Measurements from ENCODE around the gene C1orf21. TPM values are rescaled to one million over a fixed set of nuclear protein-coding genes. Genes with fewer than 3 reads are reported as not detected.
"Not testable (repeated sequence)": the region's sequence is repeated elsewhere in the genome, so short reads cannot be mapped to it uniquely, and the experiment has no call there.

The C1orf21 gene
- polyA plus RNA-seq (ENCODE audit: insufficient read length in 12 of 12) = 10 to 100 TPM in 11 of 12 donors, not detected in 1; 38.2 to 80.2 (median 53.5) TPM
- long read RNA-seq, donor 1, full-length matches to known transcripts = 37 of 37 reads
- long read RNA-seq, donor 1, partial matches to known transcripts = 0 of 37 reads
- long read RNA-seq, donor 1, other reads (novel, unspliced or antisense) = 0 of 37 reads
- long read RNA-seq, donor 2, full-length matches to known transcripts = 17 of 23 reads
- long read RNA-seq, donor 2, partial matches to known transcripts = 6 of 23 reads
- long read RNA-seq, donor 2, other reads (novel, unspliced or antisense) = 0 of 23 reads
- long read RNA-seq, donor 3, full-length matches to known transcripts = 13 of 13 reads
- long read RNA-seq, donor 3, partial matches to known transcripts = 0 of 13 reads
- long read RNA-seq, donor 3, other reads (novel, unspliced or antisense) = 0 of 13 reads
- long read RNA-seq, donor 4, full-length matches to known transcripts = 9 of 9 reads
- long read RNA-seq, donor 4, partial matches to known transcripts = 0 of 9 reads
- long read RNA-seq, donor 4, other reads (novel, unspliced or antisense) = 0 of 9 reads
- long read RNA-seq, donor 5, full-length matches to known transcripts = 28 of 28 reads
- long read RNA-seq, donor 5, partial matches to known transcripts = 0 of 28 reads
- long read RNA-seq, donor 5, other reads (novel, unspliced or antisense) = 0 of 28 reads
- long read RNA-seq, donor 6, full-length matches to known transcripts = 17 of 17 reads
- long read RNA-seq, donor 6, partial matches to known transcripts = 0 of 17 reads
- long read RNA-seq, donor 6, other reads (novel, unspliced or antisense) = 0 of 17 reads
- long read RNA-seq, donor 7, full-length matches to known transcripts = 9 of 9 reads
- long read RNA-seq, donor 7, partial matches to known transcripts = 0 of 9 reads
- long read RNA-seq, donor 7, other reads (novel, unspliced or antisense) = 0 of 9 reads
- long read RNA-seq, donor 8, full-length matches to known transcripts = 25 of 31 reads
- long read RNA-seq, donor 8, partial matches to known transcripts = 6 of 31 reads
- long read RNA-seq, donor 8, other reads (novel, unspliced or antisense) = 0 of 31 reads
- long read RNA-seq, donor 9, full-length matches to known transcripts = 20 of 20 reads
- long read RNA-seq, donor 9, partial matches to known transcripts = 0 of 20 reads
- long read RNA-seq, donor 9, other reads (novel, unspliced or antisense) = 0 of 20 reads
- long read RNA-seq, donor 10, full-length matches to known transcripts = 11 of 16 reads
- long read RNA-seq, donor 10, partial matches to known transcripts = 5 of 16 reads
- long read RNA-seq, donor 10, other reads (novel, unspliced or antisense) = 0 of 16 reads
- long read RNA-seq, donor 11, full-length matches to known transcripts = 13 of 20 reads
- long read RNA-seq, donor 11, partial matches to known transcripts = 7 of 20 reads
- long read RNA-seq, donor 11, other reads (novel, unspliced or antisense) = 0 of 20 reads

DNA sequence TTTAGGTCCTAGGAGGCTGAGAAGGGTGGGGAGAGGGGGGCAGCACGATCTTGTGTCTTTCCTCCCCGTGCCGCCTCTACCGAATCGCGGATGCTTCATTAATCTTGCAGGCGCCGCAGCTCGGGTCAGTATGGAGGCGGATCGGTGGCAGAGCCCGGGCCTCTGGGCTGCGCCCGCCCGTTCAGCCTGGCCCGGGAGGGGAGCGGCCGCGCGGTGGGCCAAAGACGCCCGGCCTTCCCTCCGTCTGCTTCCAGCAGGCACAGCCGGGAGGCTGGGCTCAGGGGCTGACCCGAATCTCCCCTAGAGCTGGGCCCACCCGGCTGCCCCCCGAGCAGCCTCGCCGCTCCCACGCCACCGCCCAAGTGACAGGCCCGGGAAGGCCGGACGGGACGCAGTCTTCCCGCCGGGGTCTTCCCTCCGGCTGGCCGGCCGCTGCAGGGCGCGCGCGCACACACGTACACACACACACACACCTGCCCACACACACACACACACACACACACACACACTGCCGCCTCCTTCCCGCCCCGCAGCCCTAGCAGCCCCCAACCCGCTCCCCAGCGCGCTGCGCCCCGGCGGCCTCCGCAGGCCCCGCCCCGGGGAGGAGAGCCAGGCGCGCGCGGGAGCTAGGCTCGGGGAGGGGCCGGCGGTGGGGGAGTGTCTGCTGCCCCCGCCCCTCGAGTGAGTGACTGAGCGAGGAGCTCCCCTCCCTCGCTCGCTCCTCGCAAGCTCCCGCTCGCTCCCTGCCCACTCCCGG, at the start of gene C1orf21:
C1orf21 (plus strand) TSS at position 718 of the 757 bp plus-strand sequence. CDS start 90,481 bp downstream, outside the sequence.
- peak; percentile 94 for DNase-seq

DNA sequence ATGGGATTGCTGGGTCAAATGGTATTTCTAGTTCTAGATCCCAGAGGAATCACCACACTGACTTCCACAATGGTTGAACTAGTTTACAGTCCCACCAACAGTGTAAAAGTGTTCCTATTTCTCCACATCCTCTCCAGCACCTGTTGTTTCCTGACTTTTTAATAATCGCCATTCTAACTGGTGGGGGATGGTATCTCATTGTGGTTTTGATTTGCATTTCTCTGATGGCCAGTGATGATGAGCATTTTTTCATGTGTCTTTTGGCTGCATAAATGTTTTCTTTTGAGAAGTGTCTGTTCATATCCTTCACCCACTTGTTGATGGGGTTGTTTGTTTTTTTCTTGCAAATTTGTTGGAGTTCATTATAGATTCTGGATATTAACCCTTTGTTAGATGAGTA, 49.0 kb upstream of the C1orf21 start:
- DNase-seq = not testable (repeated sequence)

DNA sequence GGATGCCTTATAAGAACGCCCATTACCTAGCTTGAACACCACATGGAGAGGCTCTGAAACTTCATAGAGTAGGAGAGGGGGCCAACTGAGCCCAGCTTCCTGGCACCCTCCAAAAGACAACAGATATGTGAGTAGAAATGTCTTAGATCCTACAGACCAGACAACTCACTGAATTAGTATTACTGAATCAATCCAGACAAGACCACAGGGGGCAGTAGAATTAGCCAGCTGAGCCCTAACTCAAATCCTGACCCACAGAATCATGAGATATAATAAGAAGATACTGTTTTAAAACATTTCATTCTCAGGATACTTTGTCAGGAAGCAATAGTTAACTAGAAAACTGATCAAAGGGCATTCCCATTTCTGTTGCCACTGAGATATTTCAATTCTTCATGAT, 45.8 kb upstream of the C1orf21 start:
- DNase-seq = no peak

DNA sequence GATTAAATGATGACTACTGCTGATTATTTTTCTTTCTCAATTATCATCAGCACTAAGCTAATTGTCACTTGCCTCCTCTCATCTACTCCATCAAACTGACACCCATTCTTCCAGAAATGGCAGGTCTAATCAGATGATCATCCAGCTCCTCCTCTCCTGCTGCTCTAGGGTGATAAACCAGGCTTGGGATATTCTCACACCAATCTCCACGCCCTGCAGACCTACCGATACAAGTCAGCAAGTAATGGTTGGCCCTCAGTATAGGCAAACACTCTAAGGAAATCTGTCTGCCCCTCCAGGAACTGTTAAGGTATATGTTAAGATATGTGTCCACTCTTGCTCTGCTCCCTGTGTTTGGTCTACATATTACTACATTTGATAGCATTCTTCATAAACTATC, 36.3 kb upstream of the C1orf21 start:
- DNase-seq = no peak

DNA sequence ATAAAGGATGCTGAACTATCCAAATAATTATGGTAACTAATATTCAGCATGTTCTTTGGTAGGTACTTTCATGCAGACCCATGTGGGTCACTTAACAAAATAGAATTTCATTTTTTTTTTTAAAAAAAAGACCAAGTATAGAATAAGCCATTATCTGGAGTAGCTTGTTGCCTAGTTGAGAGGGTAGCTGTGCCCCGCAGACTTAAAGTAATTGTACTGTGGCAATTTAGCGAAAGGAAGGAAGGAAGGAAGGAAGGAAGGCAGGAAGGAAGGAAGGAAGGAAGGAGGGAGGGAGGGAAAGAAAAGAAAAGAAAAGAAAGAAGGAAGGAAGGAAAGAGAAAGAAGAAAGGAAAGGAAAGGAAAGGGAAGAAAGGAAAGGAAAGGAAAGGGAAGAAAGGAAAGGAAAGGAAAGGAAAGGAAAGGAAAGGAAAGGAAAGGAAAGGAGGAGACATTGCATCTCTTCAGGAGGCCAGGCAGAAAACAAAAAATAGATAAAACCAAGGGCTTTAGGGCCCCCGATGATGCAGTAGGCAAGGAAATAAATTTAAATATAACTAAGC, 35.3 kb upstream of the C1orf21 start:
- no peak for DNase-seq

DNA sequence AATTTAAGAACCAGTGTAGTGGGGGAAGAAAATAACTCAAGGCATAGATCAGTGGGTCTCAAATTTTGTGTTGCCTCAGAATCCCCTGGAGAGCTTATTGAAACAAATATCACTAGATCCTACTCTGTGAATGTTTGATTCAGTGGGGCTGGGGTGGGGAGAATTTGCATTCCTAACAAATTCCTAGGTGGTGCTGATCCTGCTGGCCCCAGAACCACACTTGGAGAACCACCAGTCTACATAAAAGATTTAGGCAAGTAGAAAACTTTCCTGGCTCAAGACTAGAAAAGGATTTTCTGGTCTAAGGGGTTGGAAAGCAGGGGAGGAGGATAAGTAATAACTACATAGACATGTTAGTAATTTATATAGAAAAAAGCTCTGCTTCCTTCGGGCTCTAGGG, 34.1 kb upstream of the C1orf21 start:
- no peak for DNase-seq

- no peak for DNase-seq
These were observed 32.1 kb upstream of the C1orf21 start for GRCh38 chr1:184354719-184355118.

GRCh38 chr1:184356891-184357290, 29.9 kb upstream of the C1orf21 start:
- no peak for DNase-seq

DNA sequence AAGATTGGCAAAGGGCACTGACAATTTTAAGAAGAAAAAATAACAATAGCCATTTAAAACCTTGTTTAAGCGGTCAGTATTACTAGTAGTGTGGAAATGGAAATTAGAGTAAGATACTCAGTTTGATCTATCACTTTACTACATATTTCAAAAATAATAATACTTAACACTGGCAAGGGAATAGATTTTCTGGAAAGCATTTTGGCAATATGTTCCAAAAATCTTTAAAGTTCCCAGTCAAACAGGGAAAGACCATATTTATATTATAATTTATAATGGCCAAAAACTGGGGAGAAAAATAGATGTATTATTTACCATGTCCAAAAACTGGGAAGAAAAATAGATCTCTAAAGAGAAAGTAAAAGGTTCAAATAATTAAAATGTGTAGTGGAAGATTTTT, 28.6 kb upstream of the C1orf21 start:
- DNase-seq = no peak

DNA sequence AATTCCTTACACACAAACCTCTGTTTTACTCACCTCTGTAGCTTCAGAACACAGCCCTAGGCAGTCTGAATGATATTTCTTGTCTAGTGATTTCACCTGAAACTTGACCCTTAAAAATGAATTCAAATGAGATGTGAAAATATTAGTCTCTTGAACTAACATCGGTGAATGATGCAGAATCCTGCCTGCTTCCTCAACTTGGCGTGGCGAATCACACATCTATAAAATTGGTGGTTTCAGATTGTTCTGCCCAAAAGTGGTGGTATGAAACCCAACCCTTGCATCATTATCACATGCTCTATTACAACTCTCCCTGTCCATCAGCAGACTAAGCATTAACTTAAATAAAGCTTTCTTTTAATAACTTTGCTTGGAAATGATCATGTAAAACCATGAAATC, 26.9 kb upstream of the C1orf21 start:
- DNase-seq = no peak

- DNase-seq = no peak
These were observed 24.0 kb upstream of the C1orf21 start for GRCh38 chr1:184362876-184363275.

DNA sequence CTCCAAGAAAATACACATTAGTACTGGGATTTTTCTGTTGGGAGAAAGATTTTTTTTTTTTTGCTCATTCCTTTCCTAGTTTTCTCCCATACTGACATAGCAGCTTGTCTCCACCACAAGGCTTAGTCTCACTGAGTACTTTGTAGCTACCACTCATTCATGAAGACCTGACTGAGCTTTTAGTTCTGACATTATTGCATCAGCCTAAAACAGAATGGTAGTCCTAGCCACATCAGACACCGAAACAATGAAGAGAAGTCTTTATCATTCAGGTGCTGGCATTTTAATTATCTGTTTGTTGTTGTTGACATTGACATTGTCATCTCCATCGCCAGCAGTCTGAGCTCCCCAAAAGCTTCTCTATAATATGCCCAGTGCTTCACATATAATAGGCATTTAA, 21.1 kb upstream of the C1orf21 start:
- DNase-seq = no peak

DNA sequence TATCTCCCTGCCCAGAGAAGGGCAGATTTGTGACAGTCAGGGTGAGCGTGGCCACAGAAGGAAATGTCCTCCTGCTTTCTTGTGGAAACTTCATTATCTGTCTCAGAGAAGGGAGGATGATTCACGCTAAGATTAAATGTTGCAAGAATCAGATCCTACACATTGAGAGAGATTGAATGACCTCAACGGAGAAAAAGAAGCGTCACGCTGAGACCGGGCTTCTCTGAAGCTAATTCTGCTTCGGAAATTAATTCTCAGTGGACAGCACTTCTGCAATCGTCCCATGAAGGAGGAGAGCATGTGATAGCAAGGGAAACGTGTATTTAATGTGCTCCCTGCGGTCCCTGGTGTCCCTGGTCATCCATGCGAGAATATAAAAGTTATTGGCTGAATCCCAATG, 19.8 kb upstream of the C1orf21 start:
- peak; percentile 57 for DNase-seq

GRCh38 chr1:184367427-184368038, 19.3 kb upstream of the C1orf21 start:
- DNase-seq = no peak

DNA sequence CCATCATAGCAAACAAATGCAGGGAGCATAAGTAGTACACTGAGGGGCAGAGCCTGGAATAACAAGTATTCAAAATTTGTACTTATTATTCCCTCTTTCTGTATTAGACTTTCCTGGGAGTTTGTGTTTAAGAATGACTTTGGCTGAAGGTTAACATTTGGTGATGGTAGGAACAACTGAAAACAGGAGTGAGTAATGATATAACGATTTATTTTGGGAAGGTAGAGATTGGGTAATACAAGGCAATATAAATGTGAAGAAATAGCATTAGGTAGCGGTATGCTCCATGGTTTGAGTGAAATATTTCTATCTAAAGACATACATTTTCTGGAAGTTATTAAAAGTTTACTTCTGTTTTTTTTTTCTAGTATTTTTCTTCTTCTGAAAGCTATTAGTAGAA, 18.5 kb upstream of the C1orf21 start:
- DNase-seq = no peak

DNA sequence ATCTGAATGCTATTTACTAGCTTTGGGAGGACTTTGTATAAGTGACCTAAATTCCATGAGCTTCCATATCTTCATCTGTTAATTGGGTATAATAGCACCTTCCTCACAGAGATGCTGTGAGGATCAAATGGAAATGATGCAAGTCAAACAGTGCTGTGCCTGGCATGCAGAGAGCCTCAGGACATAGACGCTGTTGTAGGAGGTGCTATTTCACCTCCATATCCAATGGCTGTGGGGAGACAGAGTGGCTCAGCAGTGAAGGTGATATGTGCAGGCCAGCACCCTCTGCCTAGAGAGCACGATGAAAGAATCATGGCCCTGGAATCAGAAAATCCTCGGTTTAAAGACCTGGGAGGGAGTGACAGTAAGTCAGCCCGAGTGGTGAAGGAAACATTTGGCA, 16.0 kb upstream of the C1orf21 start:
- DNase-seq = no peak

GRCh38 chr1:184373155-184373554, 13.7 kb upstream of the C1orf21 start:
- DNase-seq = no peak

GRCh38 chr1:184376369-184376768, 10.5 kb upstream of the C1orf21 start:
- DNase-seq = no peak

DNA sequence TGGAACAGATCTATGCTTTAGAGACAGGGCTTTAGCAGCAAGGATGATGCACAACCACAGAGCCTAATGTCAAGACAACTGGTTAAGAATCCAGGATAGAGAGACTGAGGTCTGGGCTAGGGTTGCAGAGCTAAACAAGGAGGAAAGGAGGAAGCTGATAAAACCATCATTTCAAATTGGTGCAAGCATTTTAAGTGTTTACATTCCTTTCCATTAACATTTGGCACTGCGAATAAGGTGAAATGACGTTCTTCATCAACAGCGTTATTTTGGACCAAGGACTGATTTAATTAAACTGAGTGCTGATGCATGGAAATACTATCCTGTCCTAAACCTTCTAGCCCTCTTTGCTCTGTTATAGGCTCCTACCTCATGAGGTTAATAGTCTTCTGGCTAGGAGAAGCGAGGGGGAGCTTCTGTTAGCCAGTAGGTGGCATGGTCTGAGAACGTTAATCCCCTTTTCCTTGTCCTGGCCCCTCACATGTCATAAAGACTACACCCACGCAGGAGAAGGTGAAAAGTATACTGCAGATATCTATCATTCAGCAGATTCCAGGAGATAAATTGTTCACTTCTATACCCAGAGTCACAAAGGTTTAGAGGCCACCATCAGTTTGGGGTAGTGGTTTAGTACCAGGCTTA, 7.6 kb upstream of the C1orf21 start:
- no peak for DNase-seq

All from muscle of arm (tissue), 14 donors.